Vagina (tissue), 2 donors: ENCODE measurements around the gene TPPP.

Experiments
- CTCF ChIP-seq, 3 experiments: fragments of 450-650 bp in 2 of 3; fragments of 200-600 bp in 1 of 3; sonication (generic) in 1 of 3; IDR thresholded peaks; one replicate each; pipeline ENCODE4 v1.5.1; 2017 to 2019; ENCODE audit warnings: antibody characterized with exemption in 3 of 3, mild to moderate bottlenecking in 2 of 3, moderate library complexity in 2 of 3
- POLR2A ChIP-seq, 2 donors: fragments of 450-650 bp; IDR thresholded peaks; one replicate each; pipeline ENCODE4 v1.6.1; 2017; ENCODE audit warnings: antibody characterized with exemption in 2 of 2, mild to moderate bottlenecking in 2 of 2, moderate library complexity in 2 of 2

- TF ChIP-seq CTCF (IDR thresholded peaks at IDR 0.05) (no peak), POLR2A (IDR thresholded peaks at IDR 0.05) (no peak)
Measured at GRCh38 chr5:640461-641330, 52.5 kb downstream of the TPPP start.
